GM23338 (cell line): ENCODE results near the gene TMEM175. TPM values are rescaled to one million over a fixed set of nuclear protein-coding genes. Genes with fewer than 3 reads are reported as not detected.

Experiments
- ATAC-seq: fragments of 200-7000 bp; cut with Tn5 transposase; 3 replicates; pipeline ENCODE4 v1.9.1; 2020
- DNase-seq: peaks from one replicate; pipeline ENCODE4 v3.0.0-alpha.2; 2015; ENCODE audit warnings: low spot score
- H2AFZ ChIP-seq: fragments of 200-600 bp; sonication (generic); 2 replicates; pipeline ENCODE4 v1.8.0; 2016; ENCODE audit warnings: antibody characterized with exemption, mild to moderate bottlenecking, moderate library complexity
- H3F3A ChIP-seq: fragments of 200-600 bp; sonication (generic); replicated peaks from 2 replicates; pipeline ENCODE4 v1.8.0; 2017; ENCODE audit warnings: antibody characterized with exemption, mixed run types, low read depth
- H3K27ac ChIP-seq: fragments of 200-600 bp; sonication (generic); 2 replicates; pipeline ENCODE4 v1.6.1; 2016; ENCODE audit warnings: low read depth
- H3K27me3 ChIP-seq: fragments of 200-600 bp; sonication (generic); 2 replicates; pipeline ENCODE4 v1.8.0; 2016; ENCODE audit warnings: mild to moderate bottlenecking, mixed run types, moderate library complexity; ENCODE audit not compliant: insufficient read depth
- H3K36me3 ChIP-seq: fragments of 200-600 bp; sonication (generic); 2 replicates; pipeline ENCODE4 v1.8.0; 2016; ENCODE audit warnings: mild to moderate bottlenecking; ENCODE audit not compliant: insufficient read depth
- H3K4me1 ChIP-seq: fragments of 200-600 bp; sonication (generic); 2 replicates; pipeline ENCODE4 v1.8.0; 2016; ENCODE audit warnings: mild to moderate bottlenecking, moderate library complexity; ENCODE audit not compliant: insufficient read depth
- H3K4me2 ChIP-seq: fragments of 200-600 bp; sonication (generic); 2 replicates; pipeline ENCODE4 v1.7.1; 2017; ENCODE audit warnings: mixed run types
- H3K4me3 ChIP-seq: fragments of 200-600 bp; sonication (generic); 2 replicates; pipeline ENCODE4 v1.6.1; 2016; ENCODE audit warnings: mixed run types
- H3K79me2 ChIP-seq: fragments of 200-600 bp; sonication (generic); replicated peaks from 2 replicates; pipeline ENCODE4 v1.8.0; 2017; ENCODE audit warnings: mild to moderate bottlenecking; ENCODE audit not compliant: insufficient read depth
- H3K9me2 ChIP-seq: fragments of 200-600 bp; sonication (generic); 2 replicates; pipeline ENCODE4 v1.8.0; 2017; ENCODE audit not compliant: insufficient read depth
- H4K20me1 ChIP-seq: fragments of 200-600 bp; sonication (generic); replicated peaks from 2 replicates; pipeline ENCODE4 v1.8.0; 2017; ENCODE audit warnings: mild to moderate bottlenecking; ENCODE audit not compliant: insufficient read depth
- H3K27ac Mint-ChIP-seq: 2 replicates; pipeline ENCODE4 v1.8.0; 2020; ENCODE audit warnings: inconsistent platforms, mild to moderate bottlenecking, moderate library complexity, mixed read lengths
- H3K27me3 Mint-ChIP-seq: 3 replicates; pipeline ENCODE4 v1.8.0; 2022; ENCODE audit warnings: low read depth, mild to moderate bottlenecking, moderate library complexity, mixed read lengths, inconsistent platforms; ENCODE audit not compliant: insufficient read depth, poor library complexity
- H3K36me3 Mint-ChIP-seq: 3 replicates; pipeline ENCODE4 v1.8.0; 2021; ENCODE audit warnings: low read depth, mild to moderate bottlenecking, inconsistent platforms, moderate library complexity, mixed read lengths
- H3K4me1 Mint-ChIP-seq: 3 replicates; pipeline ENCODE4 v1.8.0; 2020; ENCODE audit warnings: mild to moderate bottlenecking, inconsistent platforms, mixed read lengths
- H3K4me3 Mint-ChIP-seq: 3 replicates; pipeline ENCODE4 v1.8.0; 2021; ENCODE audit warnings: moderate library complexity, mild to moderate bottlenecking, inconsistent platforms, mixed read lengths
- H3K9me3 Mint-ChIP-seq: 3 replicates; pipeline ENCODE4 v1.8.0; 2020; ENCODE audit warnings: moderate library complexity, mild to moderate bottlenecking, inconsistent platforms, mixed read lengths
- ETS1 ChIP-seq: IDR thresholded peaks from 2 replicates; pipeline ENCODE4 v1.6.1; 2016; ENCODE audit warnings: antibody characterized with exemption
- EZH2 ChIP-seq: fragments of 200-600 bp; sonication (generic); IDR thresholded peaks from one replicate; pipeline ENCODE4 v1.8.0; 2017; ENCODE audit warnings: antibody characterized with exemption, mild to moderate bottlenecking, low read depth; ENCODE audit not compliant: unreplicated experiment
- EZH2phosphoT487 ChIP-seq: fragments of 200-600 bp; sonication (generic); IDR thresholded peaks from one replicate; pipeline ENCODE4 v1.8.1; 2018; ENCODE audit warnings: antibody characterized with exemption; ENCODE audit not compliant: unreplicated experiment
- JUNB ChIP-seq: IDR thresholded peaks from one replicate; pipeline ENCODE4 v1.6.1; 2016; ENCODE audit warnings: antibody characterized with exemption; ENCODE audit not compliant: unreplicated experiment
- NANOG ChIP-seq: IDR thresholded peaks from 2 replicates; pipeline ENCODE4 v1.6.1; 2016; ENCODE audit warnings: antibody characterized with exemption, borderline replicate concordance
- POLR2AphosphoS5 ChIP-seq: IDR thresholded peaks from 2 replicates; pipeline ENCODE4 v1.6.1; 2016; ENCODE audit warnings: antibody characterized with exemption, low read depth
- ZNF114 ChIP-seq: fragments of 250-450 bp; sonication (Bioruptor Pico); IDR thresholded peaks from 2 replicates; pipeline ENCODE4 v1.5.0; 2020; ENCODE audit warnings: mild to moderate bottlenecking, moderate library complexity
- ZNF331 ChIP-seq: fragments of 250-450 bp; sonication (Bioruptor Pico); IDR thresholded peaks from 2 replicates; pipeline ENCODE4 v1.5.0; 2020; ENCODE audit warnings: low read depth, mild to moderate bottlenecking, moderate library complexity
- ZNF462 ChIP-seq: fragments of 250-450 bp; sonication (Bioruptor Pico); IDR thresholded peaks from 2 replicates; pipeline ENCODE4 v1.5.0; 2020; ENCODE audit warnings: mild to moderate bottlenecking, moderate library complexity
- polyA plus RNA-seq: library from polyadenylated mRNA; unstranded; fragments of >200 nt; fragmentation: Nextera tagmentation; extraction: Ambion mirVana; gene quantifications from 2 replicates; pipeline ENCODE4 v1.2.1, GENCODE V29; 2016
- total RNA-seq: library from RNA; depleted of rRNA; stranded (reverse); fragments of >200 nt; shearing (Covaris generic); gene quantifications from 2 replicates; pipeline ENCODE4 v1.2.3, GENCODE V29; 2014
- TF ChIP-seq, protein P1 (sequence below): IDR thresholded peaks from one replicate; pipeline ENCODE4 v1.6.1; 2018; ENCODE audit warnings: antibody characterized with exemption; ENCODE audit not compliant: unreplicated experiment

The TMEM175 gene
- total and polyA plus RNA-seq, 2 experiments from 2014 or later: 8.0 to 11.4 TPM

- TF ChIP-seq ZNF462: no peak
- TF ChIP-seq EZH2: no peak
- TF ChIP-seq JUNB: no peak
- TF ChIP-seq ZNF114 (CRISPR knock-in tag): no peak
- TF ChIP-seq ZNF331 (CRISPR knock-in tag): no peak
Observed at GRCh38 chr4:955931-956381, 23.7 kb downstream of the TMEM175 start (continued).

GRCh38 chr4:956531-957230, 24.4 kb downstream of the TMEM175 start:
- ATAC-seq (no peak), DNase-seq (no peak)
- H3K36me3 ChIP-seq: no peaks in the 10 kb centered on the region
- H3K4me3 ChIP-seq: no peak overlapping the region
- Mint-ChIP-seq H3K36me3 (no peaks in the 10 kb centered on the region; the same call in 2 of the 3 replicates), H3K27ac (no peak overlapping the region), H3K27me3 (peaks cover 4% of the 10 kb centered on the region), H3K4me1 (no peaks in the 10 kb centered on the region), H3K9me3 (no peaks in the 10 kb centered on the region), H3K4me3 (no peak overlapping the region)
- no peaks in the 10 kb centered on the region for H3F3A ChIP-seq
- H3K27me3 ChIP-seq: no peaks in the 10 kb centered on the region
- no peak overlapping the region for H2AFZ ChIP-seq
- H3K9me2 ChIP-seq: no peaks in the 10 kb centered on the region
- H3K79me2 ChIP-seq: no peaks in the 10 kb centered on the region
- H3K27ac ChIP-seq: no peak overlapping the region
- no peaks in the 10 kb centered on the region for H3K4me1 ChIP-seq
- no peak overlapping the region for H3K4me2 ChIP-seq
- H4K20me1 ChIP-seq: no peaks in the 10 kb centered on the region; the same call in 1 of the 2 replicates
- TF ChIP-seq ETS1: no peak
- no peak for TF ChIP-seq NANOG
- TF ChIP-seq EZH2: no peak
- TF ChIP-seq JUNB: no peak
- TF ChIP-seq EZH2phosphoT487: no peak
- no peak for TF ChIP-seq POLR2AphosphoS5
- TF ChIP-seq, protein P1, sequence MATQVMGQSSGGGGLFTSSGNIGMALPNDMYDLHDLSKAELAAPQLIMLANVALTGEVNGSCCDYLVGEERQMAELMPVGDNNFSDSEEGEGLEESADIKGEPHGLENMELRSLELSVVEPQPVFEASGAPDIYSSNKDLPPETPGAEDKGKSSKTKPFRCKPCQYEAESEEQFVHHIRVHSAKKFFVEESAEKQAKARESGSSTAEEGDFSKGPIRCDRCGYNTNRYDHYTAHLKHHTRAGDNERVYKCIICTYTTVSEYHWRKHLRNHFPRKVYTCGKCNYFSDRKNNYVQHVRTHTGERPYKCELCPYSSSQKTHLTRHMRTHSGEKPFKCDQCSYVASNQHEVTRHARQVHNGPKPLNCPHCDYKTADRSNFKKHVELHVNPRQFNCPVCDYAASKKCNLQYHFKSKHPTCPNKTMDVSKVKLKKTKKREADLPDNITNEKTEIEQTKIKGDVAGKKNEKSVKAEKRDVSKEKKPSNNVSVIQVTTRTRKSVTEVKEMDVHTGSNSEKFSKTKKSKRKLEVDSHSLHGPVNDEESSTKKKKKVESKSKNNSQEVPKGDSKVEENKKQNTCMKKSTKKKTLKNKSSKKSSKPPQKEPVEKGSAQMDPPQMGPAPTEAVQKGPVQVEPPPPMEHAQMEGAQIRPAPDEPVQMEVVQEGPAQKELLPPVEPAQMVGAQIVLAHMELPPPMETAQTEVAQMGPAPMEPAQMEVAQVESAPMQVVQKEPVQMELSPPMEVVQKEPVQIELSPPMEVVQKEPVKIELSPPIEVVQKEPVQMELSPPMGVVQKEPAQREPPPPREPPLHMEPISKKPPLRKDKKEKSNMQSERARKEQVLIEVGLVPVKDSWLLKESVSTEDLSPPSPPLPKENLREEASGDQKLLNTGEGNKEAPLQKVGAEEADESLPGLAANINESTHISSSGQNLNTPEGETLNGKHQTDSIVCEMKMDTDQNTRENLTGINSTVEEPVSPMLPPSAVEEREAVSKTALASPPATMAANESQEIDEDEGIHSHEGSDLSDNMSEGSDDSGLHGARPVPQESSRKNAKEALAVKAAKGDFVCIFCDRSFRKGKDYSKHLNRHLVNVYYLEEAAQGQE: no peak
